DMS153 (cell line): ENCODE results near the gene USB1.

Source experiments
- DNase-seq: peaks from one replicate; lab custom pipeline; 2025; lab: John Stamatoyannopoulos, UW

Gene USB1

DNA sequence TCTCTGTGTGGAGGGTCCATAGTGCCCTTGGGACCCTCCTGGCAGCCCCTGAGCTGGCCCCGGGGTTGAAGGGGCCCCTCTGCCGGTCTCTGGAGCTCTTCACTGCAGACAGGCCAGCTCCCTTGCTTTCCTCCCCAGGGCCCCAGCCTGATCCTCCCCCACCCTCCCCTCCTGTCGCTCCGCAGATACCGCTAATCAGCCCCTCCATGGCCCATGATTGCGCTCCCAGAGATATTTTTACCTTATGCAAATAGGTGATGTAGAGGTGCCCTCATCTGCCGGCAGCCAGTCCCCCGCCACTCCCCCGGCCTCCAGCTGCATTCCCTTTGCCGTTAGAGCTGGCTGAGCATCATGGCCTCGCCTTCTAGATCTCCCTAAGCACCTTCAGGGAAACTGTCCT is 33.6 kb downstream of the USB1 start:
- DNase-seq: no peak

GRCh38 chr16:58035356-58036170 is 34.4 kb downstream of the USB1 start:
- DNase-seq: no peak

DNA sequence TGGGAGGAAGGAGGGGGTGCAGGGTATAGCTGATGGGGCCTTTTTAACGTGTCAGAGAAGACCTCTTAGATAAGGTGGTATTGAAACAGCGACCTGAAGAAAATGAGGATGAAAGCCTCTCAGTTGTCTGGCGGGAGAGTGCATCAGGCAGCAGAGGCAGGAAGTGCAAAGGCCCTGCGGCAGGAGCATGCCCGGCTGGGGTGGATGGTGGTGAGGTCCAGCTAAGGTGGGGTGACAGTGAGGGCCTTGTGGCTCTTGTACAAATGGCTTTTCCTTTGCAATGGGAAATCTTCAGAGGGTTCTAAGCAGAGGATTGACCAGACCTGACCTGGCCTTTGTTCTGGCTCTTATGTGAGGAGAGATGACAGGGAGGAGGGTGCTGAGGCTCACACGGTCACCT is 35.7 kb downstream of the USB1 start:
- DNase-seq: no peak

DNA sequence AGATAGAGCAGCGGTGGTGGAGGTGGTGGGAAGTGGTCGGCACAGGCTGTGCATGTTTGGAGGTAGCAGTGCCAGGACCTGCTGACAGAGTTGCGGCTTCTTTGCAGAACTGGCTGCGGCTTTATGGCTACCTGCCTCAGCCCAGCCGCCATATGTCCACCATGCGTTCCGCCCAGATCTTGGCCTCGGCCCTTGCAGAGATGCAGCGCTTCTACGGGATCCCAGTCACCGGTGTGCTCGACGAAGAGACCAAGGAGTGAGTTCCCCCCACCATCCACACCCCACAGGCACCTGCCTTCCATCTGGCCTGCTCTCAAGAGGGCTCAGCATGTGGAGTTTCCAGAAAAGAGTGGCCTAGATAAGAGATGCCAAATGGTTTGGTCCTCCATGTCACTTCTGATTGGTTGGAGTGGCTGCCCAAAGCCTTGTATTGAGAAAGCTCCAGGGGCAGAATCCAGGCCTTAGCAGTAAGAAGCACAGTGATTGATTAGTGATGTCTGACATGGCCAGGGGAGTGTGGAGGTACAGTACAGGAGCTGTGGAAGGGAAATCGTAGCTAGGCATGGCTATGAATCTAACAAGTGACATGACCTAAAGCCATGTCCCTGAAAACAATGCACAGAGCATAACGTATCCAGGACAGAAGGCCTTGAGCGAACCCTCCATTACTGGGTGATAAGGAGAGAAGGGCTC is 36.3 kb downstream of the USB1 start:
- DNase-seq: no peak

DNA sequence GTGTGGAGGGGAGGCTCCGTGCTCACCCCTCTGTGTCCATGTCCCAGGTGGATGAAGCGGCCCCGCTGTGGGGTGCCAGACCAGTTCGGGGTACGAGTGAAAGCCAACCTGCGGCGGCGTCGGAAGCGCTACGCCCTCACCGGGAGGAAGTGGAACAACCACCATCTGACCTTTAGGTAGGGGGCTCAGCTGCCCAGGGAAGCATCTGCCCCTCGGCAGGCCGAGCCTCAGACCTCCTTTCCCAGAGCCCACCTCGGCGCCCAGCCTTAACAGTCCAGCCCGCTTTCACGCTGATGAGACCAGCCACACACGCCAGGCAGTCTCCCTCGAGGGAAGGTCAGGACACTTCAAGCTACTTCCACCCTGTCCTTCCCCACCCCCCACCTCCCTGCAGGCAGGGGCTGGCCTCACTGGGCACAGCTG is 37.0 kb downstream of the USB1 start:
- DNase-seq: no peak

- no peak for DNase-seq
These were observed 38.8 kb downstream of the USB1 start for GRCh38 chr16:58039829-58040495.

- DNase-seq: no peak
These were observed 39.3 kb downstream of the USB1 start for GRCh38 chr16:58040496-58040846.

- DNase-seq: no peak
These were observed 39.9 kb downstream of the USB1 start for GRCh38 chr16:58040945-58041627.

DNA sequence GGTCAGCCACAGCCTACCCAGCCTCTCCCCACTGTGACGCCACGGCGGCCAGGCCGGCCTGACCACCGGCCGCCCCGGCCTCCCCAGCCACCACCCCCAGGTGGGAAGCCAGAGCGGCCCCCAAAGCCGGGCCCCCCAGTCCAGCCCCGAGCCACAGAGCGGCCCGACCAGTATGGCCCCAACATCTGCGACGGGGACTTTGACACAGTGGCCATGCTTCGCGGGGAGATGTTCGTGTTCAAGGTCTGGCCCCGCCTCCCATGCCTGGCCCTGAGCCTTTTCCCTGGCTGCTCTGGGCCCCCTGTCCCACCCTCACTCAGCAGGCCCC is 40.4 kb downstream of the USB1 start:
- no peak for DNase-seq

DNA sequence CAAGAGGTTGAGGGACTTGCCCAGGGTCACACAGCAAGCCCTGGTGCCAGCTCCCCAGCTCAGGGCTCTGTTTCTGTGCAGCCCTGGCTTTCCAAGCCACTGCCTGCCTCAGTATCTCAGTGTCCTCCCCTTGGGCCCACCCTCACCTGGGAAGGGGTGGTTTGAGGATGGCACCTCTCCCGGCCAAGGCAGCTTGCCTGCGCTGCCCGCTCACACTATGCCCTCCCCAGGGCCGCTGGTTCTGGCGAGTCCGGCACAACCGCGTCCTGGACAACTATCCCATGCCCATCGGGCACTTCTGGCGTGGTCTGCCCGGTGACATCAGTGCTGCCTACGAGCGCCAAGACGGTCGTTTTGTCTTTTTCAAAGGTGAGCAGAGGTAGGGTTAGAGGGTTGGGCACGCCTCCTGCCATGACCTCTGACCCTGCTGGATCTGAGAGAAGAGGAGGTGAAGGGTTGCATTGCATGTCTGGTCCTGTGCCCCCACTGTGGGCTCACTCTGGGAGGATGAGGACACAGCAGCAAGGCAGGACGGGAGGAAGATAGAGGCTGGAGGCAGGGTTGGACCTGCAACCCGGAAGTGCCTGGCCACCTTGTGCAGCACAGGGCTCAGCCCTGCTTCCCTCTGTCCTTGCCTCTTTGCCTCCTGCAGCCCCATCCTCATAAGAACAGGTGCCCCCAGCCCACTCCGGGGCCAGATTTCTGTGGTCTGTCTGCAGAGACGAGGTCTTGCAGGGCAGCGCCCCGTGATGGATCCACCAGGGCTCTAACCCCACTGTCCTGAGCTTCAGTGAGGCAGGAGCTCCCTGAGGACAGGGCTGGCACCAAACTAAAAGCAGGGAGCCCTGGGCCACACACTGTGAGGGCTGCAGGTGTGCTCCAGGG is 41.0 kb downstream of the USB1 start:
- DNase-seq: no peak

DNA sequence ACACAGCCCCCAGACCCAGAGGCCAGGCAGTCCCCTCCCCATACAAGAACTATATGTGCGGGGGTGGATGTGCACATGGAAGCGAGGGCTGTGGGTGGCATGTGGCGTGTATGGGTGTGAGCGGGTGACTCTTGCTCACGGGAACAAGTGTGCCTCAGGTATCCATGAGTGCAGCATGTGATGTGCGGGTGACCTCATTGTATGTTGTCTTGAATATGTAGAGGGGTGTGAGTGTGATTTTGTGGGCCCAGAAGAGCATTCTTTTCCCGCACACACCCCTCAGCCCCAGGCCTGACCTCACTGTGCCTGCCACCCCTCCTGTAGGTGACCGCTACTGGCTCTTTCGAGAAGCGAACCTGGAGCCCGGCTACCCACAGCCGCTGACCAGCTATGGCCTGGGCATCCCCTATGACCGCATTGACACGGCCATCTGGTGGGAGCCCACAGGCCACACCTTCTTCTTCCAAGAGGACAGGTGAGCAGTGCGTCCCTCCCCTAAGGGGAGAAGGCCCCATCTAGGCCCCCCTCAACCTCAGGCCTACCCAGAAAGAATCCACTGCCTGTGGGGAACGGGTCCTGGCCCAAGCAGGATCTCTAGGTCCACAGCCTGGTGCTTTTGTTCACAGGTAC is 41.8 kb downstream of the USB1 start:
- DNase-seq: no peak

GRCh38 chr16:58043571-58044155 is 42.5 kb downstream of the USB1 start:
- no peak for DNase-seq

DNA sequence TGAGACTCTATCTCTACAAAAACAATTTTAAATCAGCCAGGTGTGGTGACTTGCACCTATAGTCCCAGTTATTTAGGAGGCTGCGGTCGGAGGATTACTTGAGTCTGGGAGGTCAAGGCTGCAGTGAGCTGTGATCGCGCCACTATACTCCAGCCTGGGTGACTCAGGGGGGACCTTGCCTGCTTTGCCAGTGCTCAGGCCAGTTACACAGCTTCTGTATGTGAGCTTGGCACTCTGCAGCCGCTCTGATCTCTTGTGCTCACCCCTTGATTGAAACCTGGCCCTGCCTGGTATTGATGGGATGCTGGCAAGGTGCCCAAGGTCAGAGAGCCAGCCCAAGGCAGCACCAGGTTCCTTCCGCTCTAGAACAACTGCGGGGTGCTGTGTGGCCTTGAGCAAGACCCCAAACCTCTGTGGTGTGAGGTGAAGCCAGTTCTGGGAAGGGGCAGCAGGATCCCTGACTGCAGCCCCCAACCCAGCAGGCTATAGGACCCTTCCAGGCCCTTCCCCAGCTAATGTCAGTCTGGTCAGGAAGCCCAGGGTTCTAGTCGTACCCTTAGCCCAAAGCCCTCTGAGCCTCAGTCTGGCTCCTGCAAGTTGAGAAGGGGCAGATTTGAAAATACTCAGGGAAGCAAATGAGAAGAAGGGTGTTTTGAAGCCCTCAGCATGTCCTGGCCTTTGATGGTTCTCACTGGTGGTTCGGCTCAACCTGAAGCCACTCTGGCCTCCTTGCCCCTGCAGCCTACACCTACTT is 43.2 kb downstream of the USB1 start:
- no peak for DNase-seq

DNA sequence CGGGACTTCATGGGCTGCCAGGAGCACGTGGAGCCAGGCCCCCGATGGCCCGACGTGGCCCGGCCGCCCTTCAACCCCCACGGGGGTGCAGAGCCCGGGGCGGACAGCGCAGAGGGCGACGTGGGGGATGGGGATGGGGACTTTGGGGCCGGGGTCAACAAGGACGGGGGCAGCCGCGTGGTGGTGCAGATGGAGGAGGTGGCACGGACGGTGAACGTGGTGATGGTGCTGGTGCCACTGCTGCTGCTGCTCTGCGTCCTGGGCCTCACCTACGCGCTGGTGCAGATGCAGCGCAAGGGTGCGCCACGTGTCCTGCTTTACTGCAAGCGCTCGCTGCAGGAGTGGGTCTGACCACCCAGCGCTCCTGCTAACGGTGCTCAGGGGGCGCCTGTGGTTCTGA is 43.9 kb downstream of the USB1 start:
- DNase-seq: no peak

GRCh38 chr16:58046054-58046881 is 45.1 kb downstream of the USB1 start:
- DNase-seq: no peak

- no peak for DNase-seq
These were observed 45.7 kb downstream of the USB1 start for GRCh38 chr16:58046936-58047335.

- DNase-seq: no peak
These were observed 46.5 kb downstream of the USB1 start for GRCh38 chr16:58047557-58048348.

DNA sequence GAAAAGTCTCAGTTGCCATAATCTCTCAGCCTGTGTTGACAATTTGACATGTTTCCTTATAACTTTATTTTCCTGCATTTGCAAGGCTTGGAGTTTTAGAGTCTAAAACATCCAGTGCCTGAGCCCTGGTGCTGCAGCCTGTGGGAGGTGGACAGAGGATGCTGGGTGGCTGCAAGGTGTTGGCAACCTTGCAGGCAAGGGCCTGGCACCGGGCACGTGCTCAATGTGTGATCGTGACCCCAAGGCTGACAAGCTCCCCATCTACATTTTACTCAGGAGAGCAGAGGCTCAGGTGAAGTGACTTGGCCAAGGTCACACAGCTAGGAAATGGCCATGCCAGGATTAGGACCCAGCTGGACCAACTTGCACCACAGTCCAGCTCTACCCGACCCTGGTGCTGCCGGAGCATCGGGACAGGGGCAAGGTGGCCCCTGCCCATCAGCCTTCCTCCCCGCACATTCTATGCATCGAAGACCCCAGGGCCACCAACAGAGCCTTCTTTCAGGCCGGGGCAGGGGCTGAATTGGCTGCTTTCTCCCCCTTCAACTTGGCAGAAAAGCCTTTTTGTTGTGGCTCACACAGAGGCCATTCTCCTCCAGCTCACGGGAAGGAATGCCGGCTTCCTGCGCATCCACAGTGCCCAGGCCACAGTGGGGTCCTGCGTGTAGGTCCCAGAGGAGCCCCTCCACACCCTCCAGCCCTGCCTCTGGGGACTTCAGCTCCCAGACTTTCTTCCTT is 47.5 kb downstream of the USB1 start:
- DNase-seq: no peak
